KMS-11 (cell line): ENCODE results near the gene CRTC1.

Source experiments
- H2AFZ ChIP-seq: fragments of 200-600 bp; sonication (generic); 2 replicates; pipeline ENCODE4 v1.6.1; 2016; ENCODE audit warnings: antibody characterized with exemption, mixed run types, low read depth
- H3K27ac ChIP-seq: fragments of 200-600 bp; sonication (generic); 2 replicates; pipeline ENCODE4 v1.6.1; 2016; ENCODE audit warnings: mild to moderate bottlenecking, mixed run types
- H3K27me3 ChIP-seq: fragments of 200-600 bp; sonication (generic); 2 replicates; pipeline ENCODE4 v1.6.1; 2017; ENCODE audit warnings: mild to moderate bottlenecking, low read depth, mixed run types, moderate library complexity; ENCODE audit not compliant: insufficient read depth
- H3K36me3 ChIP-seq: fragments of 200-600 bp; sonication (generic); 2 replicates; pipeline ENCODE4 v1.6.1; 2017; ENCODE audit warnings: mild to moderate bottlenecking, mixed run types; ENCODE audit not compliant: insufficient read depth
- H3K4me1 ChIP-seq: fragments of 200-600 bp; sonication (generic); 2 replicates; pipeline ENCODE4 v1.6.1; 2016; ENCODE audit warnings: mild to moderate bottlenecking, low read depth, mixed run types; ENCODE audit not compliant: poor library complexity, severe bottlenecking
- H3K4me2 ChIP-seq: fragments of 200-600 bp; sonication (generic); 2 replicates; pipeline ENCODE4 v1.7.0; 2016; ENCODE audit warnings: mild to moderate bottlenecking, mixed run types
- H3K4me3 ChIP-seq: fragments of 200-600 bp; sonication (generic); IDR thresholded peaks from 2 replicates; pipeline ENCODE4 v1.6.1; 2017; ENCODE audit warnings: low read depth, low read length, mixed read lengths; ENCODE audit not compliant: insufficient read depth
- H3K79me2 ChIP-seq: fragments of 200-600 bp; sonication (generic); 2 replicates; pipeline ENCODE4 v1.6.1; 2016; ENCODE audit warnings: low read depth, mixed run types; ENCODE audit not compliant: insufficient read depth
- H3K9ac ChIP-seq: fragments of 200-600 bp; sonication (generic); 2 replicates; pipeline ENCODE4 v1.6.1; 2016; ENCODE audit warnings: mild to moderate bottlenecking, mixed run types
- H4K20me1 ChIP-seq: fragments of 200-600 bp; sonication (generic); 2 replicates; pipeline ENCODE4 v1.6.1; 2016; ENCODE audit warnings: mild to moderate bottlenecking, mixed run types; ENCODE audit not compliant: insufficient read depth
- CTCF ChIP-seq: fragments of 200-600 bp; sonication (generic); conservative IDR thresholded peaks from 2 replicates; pipeline ENCODE4 v1.6.1; 2017; ENCODE audit warnings: low read depth, mild to moderate bottlenecking, antibody characterized with exemption, low read length, moderate library complexity, mixed read lengths

Gene CRTC1

DNA sequence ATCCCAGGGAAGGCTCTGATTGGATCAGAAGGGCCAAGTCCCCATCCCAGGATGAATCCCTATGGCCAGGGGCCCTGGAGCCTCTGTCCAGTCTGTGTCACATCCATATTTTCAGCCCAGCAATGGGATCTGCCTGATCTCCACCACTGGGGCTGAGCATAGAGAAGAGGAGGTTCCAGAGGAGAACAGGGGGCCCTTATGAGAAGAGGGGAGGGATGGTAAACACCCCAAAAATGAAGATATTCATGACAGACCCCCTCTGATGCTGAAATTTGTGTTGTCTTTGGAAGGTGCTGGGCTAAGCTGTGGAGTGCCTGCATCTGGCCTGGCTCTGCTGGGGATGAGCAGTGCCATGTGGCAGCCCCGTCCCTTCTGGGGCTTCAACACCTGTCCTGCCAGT, 32.2 kb upstream of the CRTC1 start:
- Histone ChIP-seq H3K4me2 (no peak overlapping the region), H3K27ac (no peak overlapping the region)

GRCh38 chr19:18651733-18652132, 31.7 kb upstream of the CRTC1 start:
- Histone ChIP-seq H3K4me2 (no peak overlapping the region), H3K9ac (no peak overlapping the region), H3K4me1 (no peaks in the 10 kb centered on the region), H3K27ac (no peak overlapping the region), H3K36me3 (no peaks in the 10 kb centered on the region), H3K27me3 (no peaks in the 10 kb centered on the region), H3K4me3 (no peak overlapping the region), H3K79me2 (no peaks in the 10 kb centered on the region), H4K20me1 (no peaks in the 10 kb centered on the region), H2AFZ (no peak overlapping the region)
- TF ChIP-seq CTCF = no peak

More for the DNA sequence above, 32.2 kb upstream of the CRTC1 start:
- H3K4me1 ChIP-seq = no peaks in the 10 kb centered on the region
- no peaks in the 10 kb centered on the region for H3K27me3 ChIP-seq
- no peaks in the 10 kb centered on the region for H3K79me2 ChIP-seq
- TF ChIP-seq CTCF = no peak
- H3K4me3 ChIP-seq = no peak overlapping the region
- H3K9ac ChIP-seq = no peak overlapping the region
- H3K36me3 ChIP-seq = no peaks in the 10 kb centered on the region
- no peak overlapping the region for H2AFZ ChIP-seq
- no peaks in the 10 kb centered on the region for H4K20me1 ChIP-seq

- H4K20me1 ChIP-seq = no peaks in the 10 kb centered on the region
- H3K27me3 ChIP-seq = no peaks in the 10 kb centered on the region
- no peak overlapping the region for H3K4me2 ChIP-seq
- H3K9ac ChIP-seq = no peak overlapping the region
- no peak overlapping the region for H3K4me3 ChIP-seq
- no peak overlapping the region for H2AFZ ChIP-seq
- H3K27ac ChIP-seq = no peak overlapping the region
- H3K79me2 ChIP-seq = no peaks in the 10 kb centered on the region
- H3K4me1 ChIP-seq = no peaks in the 10 kb centered on the region
- H3K36me3 ChIP-seq = no peaks in the 10 kb centered on the region
- TF ChIP-seq CTCF = no peak
These were observed 29.6 kb upstream of the CRTC1 start for GRCh38 chr19:18653853-18654252.

DNA sequence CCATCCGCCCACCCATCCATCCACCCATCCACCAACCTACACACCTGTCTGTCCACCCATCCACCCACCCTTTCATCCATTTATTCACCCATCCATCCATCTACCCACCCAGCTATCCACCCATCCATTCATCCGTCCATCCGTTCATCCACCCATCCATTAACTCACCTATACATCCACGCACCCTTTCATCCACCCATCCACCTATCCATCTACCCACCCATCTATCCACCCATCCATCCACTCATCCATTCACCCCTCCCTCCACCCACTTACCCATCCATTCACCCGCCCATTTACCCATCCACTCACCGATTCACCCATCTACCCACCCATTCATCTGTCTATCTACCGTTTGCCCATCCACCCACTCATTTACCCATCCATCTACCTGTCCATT, 29.0 kb upstream of the CRTC1 start:
- H3K27me3 ChIP-seq = no peaks in the 10 kb centered on the region
- no peak overlapping the region for H3K4me2 ChIP-seq
- no peak overlapping the region for H3K27ac ChIP-seq
- no peaks in the 10 kb centered on the region for H3K36me3 ChIP-seq
- TF ChIP-seq CTCF = no peak
- no peaks in the 10 kb centered on the region for H3K79me2 ChIP-seq
- no peak overlapping the region for H2AFZ ChIP-seq
- no peaks in the 10 kb centered on the region for H3K4me1 ChIP-seq
- H3K9ac ChIP-seq = no peak overlapping the region
- H3K4me3 ChIP-seq = no peak overlapping the region
- no peaks in the 10 kb centered on the region for H4K20me1 ChIP-seq
